ENCODE measurements around the gene IPPK.

IPPK gene

GRCh38 chr9:92638621-92639101, 31.3 kb downstream of the IPPK start:
- FAIRE-seq = no peak
- TF ChIP-seq CTCF (IDR thresholded peaks at IDR 0.05; ENCODE audit: insufficient read depth, missing control alignments) = no peak
- no peak for DNase-seq (ENCODE audit: insufficient read length, low spot score)

- no peak for TF ChIP-seq CTCF (IDR thresholded peaks at IDR 0.05; ENCODE audit: insufficient read depth, missing control alignments)
- DNase-seq (ENCODE audit: insufficient read length, low spot score) (no peak), FAIRE-seq (no peak)
Observed at GRCh38 chr9:92637886-92638620, 31.9 kb downstream of the IPPK start.

- no peak for TF ChIP-seq CTCF (IDR thresholded peaks at IDR 0.05; ENCODE audit: insufficient read depth, missing control alignments)
- FAIRE-seq (no peak), DNase-seq (ENCODE audit: insufficient read length, low spot score) (no peak)
Observed at GRCh38 chr9:92637326-92637725, 32.6 kb downstream of the IPPK start.

GRCh38 chr9:92636627-92637026, 33.3 kb downstream of the IPPK start:
- no peak for FAIRE-seq
- DNase-seq (ENCODE audit: insufficient read length, low spot score) = no peak
- no peak for TF ChIP-seq CTCF (IDR thresholded peaks at IDR 0.05; ENCODE audit: insufficient read depth, missing control alignments)

- no peak for FAIRE-seq
- no peak for TF ChIP-seq CTCF (IDR thresholded peaks at IDR 0.05; ENCODE audit: insufficient read depth, missing control alignments)
- DNase-seq (ENCODE audit: insufficient read length, low spot score) = no peak
Observed at GRCh38 chr9:92635760-92636159, 34.2 kb downstream of the IPPK start.

- peak; percentile 75 for DNase-seq (ENCODE audit: insufficient read length, low spot score)
- peak; percentile 90 for TF ChIP-seq CTCF (IDR thresholded peaks at IDR 0.05; ENCODE audit: insufficient read depth, missing control alignments)
- no peak for FAIRE-seq
Observed at GRCh38 chr9:92634712-92635605, 35.0 kb downstream of the IPPK start.
